NCI-H1105 treated with DMSO at 0.1 percent for 48 hours (cell line): ENCODE results near the gene TMEM69.
"Not testable (repeated sequence)": the region's sequence is repeated elsewhere in the genome, so short reads cannot be mapped to it uniquely, and the experiment has no call there.

Experiments used
- DNase-seq: peaks from one replicate; lab custom pipeline; 2025; lab: John Stamatoyannopoulos, UW

TMEM69 gene

GRCh38 chr1:45677751-45678245, 10.2 kb upstream of the TMEM69 start:
- DNase-seq = no peak

GRCh38 chr1:45678489-45678888, 9.5 kb upstream of the TMEM69 start:
- no peak for DNase-seq

GRCh38 chr1:45679123-45679522, 8.9 kb upstream of the TMEM69 start:
- no peak for DNase-seq

- no peak for DNase-seq
Measured at GRCh38 chr1:45682942-45683341, 5.0 kb upstream of the TMEM69 start.

- no peak for DNase-seq
Measured at GRCh38 chr1:45684402-45684801, 3.6 kb upstream of the TMEM69 start.

- peak; percentile 46 for DNase-seq
Measured at GRCh38 chr1:45685308-45686014, 2.5 kb upstream of the TMEM69 start.

- peak; percentile 53 for DNase-seq
Measured at GRCh38 chr1:45686015-45686287, 2.0 kb upstream of the TMEM69 start.

GRCh38 chr1:45686288-45687013, 1.5 kb upstream of the TMEM69 start, which contains the start of gene GPBP1L1:
Gene GPBP1L1 (minus strand): TSS chr1:45686533. CDS start chr1:45659087, 27,446 bp downstream.
- peak; percentile 97 for DNase-seq

GRCh38 chr1:45687014-45687753, 797 bp upstream of the TMEM69 start:
- peak; percentile 99 for DNase-seq

- not testable (repeated sequence) for DNase-seq
Measured at GRCh38 chr1:45693811-45694210, 5.8 kb downstream of the TMEM69 start.

GRCh38 chr1:45694823-45695222, 6.8 kb downstream of the TMEM69 start:
- DNase-seq = no peak

GRCh38 chr1:45704637-45705036, 16.7 kb downstream of the TMEM69 start:
- no peak for DNase-seq

- DNase-seq = no peak
Measured at GRCh38 chr1:45713711-45714110, 25.7 kb downstream of the TMEM69 start.

GRCh38 chr1:45716700-45717099, 28.7 kb downstream of the TMEM69 start:
- no peak for DNase-seq

- DNase-seq = not testable (repeated sequence)
Measured at GRCh38 chr1:45717386-45717785, 29.4 kb downstream of the TMEM69 start.

GRCh38 chr1:45718289-45718688, 30.3 kb downstream of the TMEM69 start:
- no peak for DNase-seq

GRCh38 chr1:45721207-45721606, 33.2 kb downstream of the TMEM69 start:
- no peak for DNase-seq

- no peak for DNase-seq
Measured at GRCh38 chr1:45722809-45723208, 34.8 kb downstream of the TMEM69 start.

GRCh38 chr1:45723248-45723930, 35.4 kb downstream of the TMEM69 start:
- no peak for DNase-seq

- DNase-seq = not testable (repeated sequence)
Measured at GRCh38 chr1:45726007-45726406, 38.0 kb downstream of the TMEM69 start.

GRCh38 chr1:45730075-45730779, 42.2 kb downstream of the TMEM69 start:
- DNase-seq = no peak
